Chondrocyte (in vitro differentiated cells): ENCODE results near the gene DNAH2. TPM values are rescaled to one million over a fixed set of nuclear protein-coding genes. Genes with fewer than 3 reads are reported as not detected.
"Not testable (repeated sequence)": the region's sequence is repeated elsewhere in the genome, so short reads cannot be mapped to it uniquely, and the experiment has no call there.

Source experiments
- DNase-seq: peaks from one replicate; pipeline ENCODE4 v3.0.0; 2021; ENCODE audit warnings: mixed read lengths, low spot score
- H3K27ac Mint-ChIP-seq: one replicate; pipeline ENCODE4 v1.8.0; 2021; ENCODE audit warnings: mild to moderate bottlenecking, moderate library complexity, mixed read lengths; ENCODE audit not compliant: unreplicated experiment
- H3K27me3 Mint-ChIP-seq: 2 replicates; pipeline ENCODE4 v1.8.0; 2021; ENCODE audit warnings: low read depth, mixed read lengths
- H3K36me3 Mint-ChIP-seq: 2 replicates; pipeline ENCODE4 v1.8.0; 2021; ENCODE audit warnings: low read depth, mixed read lengths
- H3K4me1 Mint-ChIP-seq: 2 replicates; pipeline ENCODE4 v1.8.0; 2021; ENCODE audit warnings: low read depth, mild to moderate bottlenecking, mixed read lengths
- H3K4me3 Mint-ChIP-seq: one replicate; pipeline ENCODE4 v1.8.0; 2021; ENCODE audit warnings: mild to moderate bottlenecking, moderate library complexity, mixed read lengths; ENCODE audit not compliant: unreplicated experiment
- H3K9me3 Mint-ChIP-seq: 2 replicates; pipeline ENCODE4 v1.8.0; 2021; ENCODE audit warnings: low read depth, mixed read lengths
- total RNA-seq: library from RNA; stranded (reverse); gene quantifications from 3 replicates; pipeline ENCODE4 v1.2.1, GENCODE V29; 2021
- TF ChIP-seq, protein P1 (sequence below): fragments of 200-600 bp; sonication (generic); IDR thresholded peaks from 2 replicates; pipeline ENCODE4 v1.5.0; 2021; ENCODE audit warnings: antibody characterized with exemption, mild to moderate bottlenecking, moderate library complexity

DNAH2 gene
- total RNA-seq, 1 donor from 2014 or later: not detected

DNA sequence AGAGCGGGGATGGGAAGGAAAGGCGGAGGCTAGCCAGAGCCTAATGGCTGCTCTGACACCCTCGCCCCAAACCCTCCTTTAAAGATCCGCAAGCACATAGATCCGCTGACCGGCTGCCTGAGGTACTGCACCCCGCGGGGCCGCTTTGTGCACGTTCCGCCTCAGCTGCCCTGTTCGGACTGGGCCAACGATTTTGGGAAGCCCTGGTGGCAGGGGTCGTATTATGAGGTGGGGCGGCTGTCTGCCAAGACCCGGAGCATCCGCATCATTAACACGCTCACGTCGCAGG lies 140.9 kb downstream of the DNAH2 start:
- H3K36me3 Mint-ChIP-seq: no peaks in the 10 kb centered on the region
- no peak overlapping the region for H3K4me3 Mint-ChIP-seq
- no peak overlapping the region for H3K27ac Mint-ChIP-seq
- TF ChIP-seq, protein P1, sequence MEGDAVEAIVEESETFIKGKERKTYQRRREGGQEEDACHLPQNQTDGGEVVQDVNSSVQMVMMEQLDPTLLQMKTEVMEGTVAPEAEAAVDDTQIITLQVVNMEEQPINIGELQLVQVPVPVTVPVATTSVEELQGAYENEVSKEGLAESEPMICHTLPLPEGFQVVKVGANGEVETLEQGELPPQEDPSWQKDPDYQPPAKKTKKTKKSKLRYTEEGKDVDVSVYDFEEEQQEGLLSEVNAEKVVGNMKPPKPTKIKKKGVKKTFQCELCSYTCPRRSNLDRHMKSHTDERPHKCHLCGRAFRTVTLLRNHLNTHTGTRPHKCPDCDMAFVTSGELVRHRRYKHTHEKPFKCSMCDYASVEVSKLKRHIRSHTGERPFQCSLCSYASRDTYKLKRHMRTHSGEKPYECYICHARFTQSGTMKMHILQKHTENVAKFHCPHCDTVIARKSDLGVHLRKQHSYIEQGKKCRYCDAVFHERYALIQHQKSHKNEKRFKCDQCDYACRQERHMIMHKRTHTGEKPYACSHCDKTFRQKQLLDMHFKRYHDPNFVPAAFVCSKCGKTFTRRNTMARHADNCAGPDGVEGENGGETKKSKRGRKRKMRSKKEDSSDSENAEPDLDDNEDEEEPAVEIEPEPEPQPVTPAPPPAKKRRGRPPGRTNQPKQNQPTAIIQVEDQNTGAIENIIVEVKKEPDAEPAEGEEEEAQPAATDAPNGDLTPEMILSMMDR: peak; percentile 71
- no peak for DNase-seq
- no peaks in the 10 kb centered on the region for H3K27me3 Mint-ChIP-seq
- no peaks in the 10 kb centered on the region for H3K9me3 Mint-ChIP-seq
- H3K4me1 Mint-ChIP-seq: peaks cover 4% of the 10 kb centered on the region

DNA sequence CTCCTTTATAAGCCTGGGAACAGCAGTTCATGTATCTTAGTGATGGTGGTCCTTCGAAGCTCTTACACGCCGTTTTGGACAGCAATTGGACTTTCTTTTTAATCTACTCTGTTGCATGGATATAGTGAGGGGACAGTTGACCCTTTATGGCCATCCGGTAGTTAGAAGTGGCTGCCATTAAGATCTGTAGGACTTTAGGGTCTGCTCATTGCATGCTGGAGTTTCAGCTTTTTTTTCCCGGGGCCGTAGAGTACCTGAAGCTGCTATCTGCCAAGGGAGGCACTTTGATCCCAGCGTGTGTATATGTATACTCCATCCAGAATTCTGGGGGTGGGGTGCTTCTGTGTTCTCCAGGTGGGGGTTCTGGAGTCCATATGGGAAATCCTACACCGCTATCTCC lies 141.5 kb downstream of the DNAH2 start:
- Mint-ChIP-seq H3K9me3 (no peaks in the 10 kb centered on the region), H3K4me1 (peaks cover 4% of the 10 kb centered on the region), H3K27ac (no peak overlapping the region), H3K36me3 (no peaks in the 10 kb centered on the region), H3K4me3 (no peak overlapping the region), H3K27me3 (no peaks in the 10 kb centered on the region)
- TF ChIP-seq, protein P1: no peak
- no peak for DNase-seq

DNA sequence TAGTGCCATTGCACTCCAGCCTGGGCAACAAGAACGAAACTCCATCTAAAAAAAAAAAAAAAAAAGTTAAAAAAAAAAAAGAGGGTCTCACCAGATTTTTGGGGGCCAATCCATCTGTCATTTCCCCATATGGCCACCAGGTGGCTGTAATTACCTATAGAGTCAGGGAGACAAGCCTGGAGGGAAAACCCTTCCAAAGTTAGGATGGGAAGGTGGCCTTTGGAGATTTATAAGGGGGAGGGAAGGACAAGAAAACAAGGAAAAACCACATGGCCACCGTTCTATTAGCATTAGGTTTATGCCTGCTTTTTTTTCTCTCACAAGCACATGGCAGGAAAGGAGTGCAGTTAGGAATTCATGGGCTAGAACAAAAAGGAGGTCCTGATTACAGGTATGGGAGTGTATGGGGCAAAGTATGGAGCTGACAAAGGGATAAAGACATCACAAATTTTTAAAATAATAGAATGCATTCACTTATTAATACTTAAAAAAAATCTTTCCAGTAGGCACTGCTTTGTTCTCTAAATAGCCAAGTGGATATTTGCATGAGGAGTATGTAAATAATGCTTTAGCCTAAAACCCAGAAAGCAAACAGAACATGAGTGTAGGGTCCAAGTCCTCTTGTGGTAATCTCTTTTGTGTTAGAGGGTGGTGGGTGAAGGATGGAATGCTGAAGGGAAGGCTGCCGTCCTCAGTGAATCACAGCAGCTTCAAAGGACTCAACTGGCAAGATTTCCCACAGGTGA lies 145.3 kb downstream of the DNAH2 start:
- Mint-ChIP-seq H3K36me3 (peaks cover 8% of the 10 kb centered on the region), H3K4me3 (no peak overlapping the region), H3K4me1 (peaks cover 4% of the 10 kb centered on the region), H3K9me3 (no peaks in the 10 kb centered on the region), H3K27me3 (no peaks in the 10 kb centered on the region), H3K27ac (no peak overlapping the region)
- DNase-seq: no peak
- TF ChIP-seq, protein P1: peak; percentile 88

DNA sequence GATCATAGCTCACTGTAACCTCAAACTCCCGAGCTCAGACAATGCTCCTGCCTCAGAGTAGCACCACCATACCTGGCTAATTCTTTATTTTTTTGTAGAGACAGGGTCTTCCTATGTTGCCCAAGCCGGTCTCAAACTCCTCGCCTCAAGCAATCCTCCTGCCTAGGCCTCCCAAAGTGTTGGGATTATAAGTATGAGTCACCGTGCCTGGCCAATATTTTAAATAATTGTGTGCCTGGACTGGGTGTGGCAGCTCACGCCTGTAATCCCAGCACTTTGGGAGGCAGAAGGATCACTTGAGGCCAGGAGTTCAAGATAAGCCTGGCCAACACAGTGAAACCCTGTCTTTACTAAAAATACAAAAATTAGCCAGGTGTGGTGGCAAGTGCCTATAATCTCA lies 146.8 kb downstream of the DNAH2 start:
- H3K27me3 Mint-ChIP-seq, H3K9me3 Mint-ChIP-seq, H3K4me1 Mint-ChIP-seq, DNase-seq, H3K27ac Mint-ChIP-seq, H3K4me3 Mint-ChIP-seq: not testable (repeated sequence)
- peaks cover 10% of the 10 kb centered on the region for H3K36me3 Mint-ChIP-seq

DNA sequence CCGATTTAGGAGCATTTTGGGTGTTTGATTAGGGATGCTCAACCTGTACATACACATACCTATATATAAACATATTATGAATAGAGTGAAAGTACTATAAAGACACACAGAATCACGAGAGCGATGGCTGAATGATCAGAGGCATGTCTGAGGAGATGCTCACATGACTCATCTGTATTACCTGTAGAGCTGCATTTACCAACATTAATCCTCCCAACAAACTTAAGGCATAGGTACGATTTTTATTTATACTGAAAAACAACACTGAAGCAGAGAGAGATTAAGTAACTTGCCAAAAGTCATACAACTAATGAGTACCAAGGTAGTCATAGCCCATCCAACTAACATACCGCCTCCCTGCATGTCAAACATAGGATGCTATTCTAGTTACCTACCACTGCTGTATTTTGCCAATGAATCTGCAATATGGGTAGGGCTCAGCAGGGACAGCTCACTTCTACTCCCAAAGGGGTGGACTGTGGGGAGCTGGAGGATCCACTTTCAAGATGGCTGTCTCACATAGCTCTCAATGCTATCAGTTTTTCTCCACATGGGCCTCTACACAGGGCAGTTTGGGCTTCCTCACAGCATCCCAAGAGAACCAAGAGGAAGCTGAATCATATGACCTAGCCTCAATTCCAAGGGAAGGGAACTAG lies 147.6 kb downstream of the DNAH2 start:
- no peak overlapping the region for H3K4me3 Mint-ChIP-seq
- H3K9me3 Mint-ChIP-seq: no peaks in the 10 kb centered on the region
- no peaks in the 10 kb centered on the region for H3K27me3 Mint-ChIP-seq
- TF ChIP-seq, protein P1: no peak
- H3K27ac Mint-ChIP-seq: no peak overlapping the region
- peaks cover 4% of the 10 kb centered on the region for H3K4me1 Mint-ChIP-seq
- H3K36me3 Mint-ChIP-seq: peaks cover 10% of the 10 kb centered on the region
- no peak for DNase-seq

DNA sequence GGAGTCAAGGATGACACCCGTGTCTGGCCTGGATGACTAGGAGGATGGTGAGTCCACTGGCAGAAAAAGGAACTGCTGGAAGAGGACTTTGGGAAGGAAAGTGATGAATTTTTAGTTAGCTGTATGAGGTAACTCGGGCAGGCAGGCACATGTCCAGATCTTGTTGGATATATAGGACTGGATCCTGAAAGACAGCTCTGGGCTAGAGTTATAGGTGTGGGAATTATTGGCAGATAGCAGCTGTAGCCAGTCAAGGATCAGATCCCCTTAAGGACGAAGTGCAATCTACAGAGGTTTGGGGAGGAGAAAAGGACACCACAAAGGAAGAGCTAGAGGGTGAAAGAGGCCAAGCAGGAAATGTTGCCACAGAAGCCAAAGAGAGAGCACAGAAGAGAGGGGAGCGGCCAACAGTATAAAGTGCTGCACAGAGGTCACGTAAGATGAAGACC lies 150.4 kb downstream of the DNAH2 start:
- H3K4me3 Mint-ChIP-seq: no peak overlapping the region
- no peaks in the 10 kb centered on the region for H3K9me3 Mint-ChIP-seq
- no peak overlapping the region for H3K27ac Mint-ChIP-seq
- H3K27me3 Mint-ChIP-seq: no peaks in the 10 kb centered on the region
- H3K36me3 Mint-ChIP-seq: peaks cover 10% of the 10 kb centered on the region
- DNase-seq: no peak
- TF ChIP-seq, protein P1: no peak
- no peaks in the 10 kb centered on the region for H3K4me1 Mint-ChIP-seq
